IPS-15b (cell line): ENCODE data around the gene NDUFAF2.

ENCODE experiments used
- H3K27me3 ChIP-seq: one replicate; pipeline ENCODE4 v1.6.1; 2013; ENCODE audit warnings: low read length; ENCODE audit not compliant: control insufficient read depth, insufficient read depth
- H3K36me3 ChIP-seq: one replicate; pipeline ENCODE4 v1.6.1; 2013; ENCODE audit warnings: low read length; ENCODE audit not compliant: control insufficient read depth, insufficient read depth
- H3K4me1 ChIP-seq: one replicate; pipeline ENCODE4 v1.6.1; 2013; ENCODE audit warnings: mild to moderate bottlenecking, low read length; ENCODE audit not compliant: control insufficient read depth, insufficient read depth
- H3K4me3 ChIP-seq: one replicate; pipeline ENCODE4 v1.5.1; 2013; ENCODE audit warnings: low read depth, low read length
- H3K9ac ChIP-seq: one replicate; pipeline ENCODE4 v1.6.1; 2013; ENCODE audit warnings: low read depth, mild to moderate bottlenecking, low read length
- H3K9me3 ChIP-seq: one replicate; pipeline ENCODE4 v1.6.1; 2013; ENCODE audit warnings: mild to moderate bottlenecking, low read length; ENCODE audit not compliant: control insufficient read depth, insufficient read depth

Gene NDUFAF2

GRCh38 chr5:60944904-60945812 is at the start of gene NDUFAF2, which contains the start of gene ERCC8:
Gene NDUFAF2 (plus strand): TSS chr5:60945205. CDS start chr5:60945256, 51 bp downstream.
Gene ERCC8 (minus strand): TSS chr5:60945070. CDS start chr5:60945008, 62 bp downstream.
- H3K4me1 ChIP-seq: no peaks in the 10 kb centered on the region
- peaks cover 8% of the 10 kb centered on the region for H3K27me3 ChIP-seq
- H3K9me3 ChIP-seq: no peaks in the 10 kb centered on the region
- peak within 1 kb of the TSS; percentile 95 for H3K4me3 ChIP-seq
- no peaks in the 10 kb centered on the region for H3K36me3 ChIP-seq
- H3K9ac ChIP-seq: peak within 1 kb of the TSS; percentile 84

GRCh38 chr5:60896991-60897390 is 48.0 kb upstream of the NDUFAF2 start:
- no peak overlapping the region for H3K9ac ChIP-seq
- H3K9me3 ChIP-seq: no peaks in the 10 kb centered on the region
- no peaks in the 10 kb centered on the region for H3K27me3 ChIP-seq
- no peaks in the 10 kb centered on the region for H3K4me1 ChIP-seq
- no peaks in the 10 kb centered on the region for H3K36me3 ChIP-seq
- no peak overlapping the region for H3K4me3 ChIP-seq

- Histone ChIP-seq H3K9ac (no peak overlapping the region), H3K36me3 (no peaks in the 10 kb centered on the region), H3K27me3 (no peaks in the 10 kb centered on the region), H3K4me1 (peaks cover 7% of the 10 kb centered on the region), H3K4me3 (no peak overlapping the region), H3K9me3 (no peaks in the 10 kb centered on the region)
These were observed 41.6 kb upstream of the NDUFAF2 start for GRCh38 chr5:60903356-60903755.

GRCh38 chr5:60916646-60917045 is 28.4 kb upstream of the NDUFAF2 start:
- Histone ChIP-seq H3K9ac (no peak overlapping the region), H3K4me1 (no peaks in the 10 kb centered on the region), H3K4me3 (no peak overlapping the region), H3K9me3 (no peaks in the 10 kb centered on the region), H3K27me3 (no peaks in the 10 kb centered on the region), H3K36me3 (no peaks in the 10 kb centered on the region)

- no peaks in the 10 kb centered on the region for H3K27me3 ChIP-seq
- no peak overlapping the region for H3K9ac ChIP-seq
- no peaks in the 10 kb centered on the region for H3K36me3 ChIP-seq
- H3K4me3 ChIP-seq: no peak overlapping the region
- H3K4me1 ChIP-seq: no peaks in the 10 kb centered on the region
- H3K9me3 ChIP-seq: no peaks in the 10 kb centered on the region
These were observed 26.5 kb upstream of the NDUFAF2 start for GRCh38 chr5:60918466-60918865.

GRCh38 chr5:60927450-60927849 is 17.6 kb upstream of the NDUFAF2 start:
- Histone ChIP-seq H3K27me3 (no peaks in the 10 kb centered on the region), H3K4me1 (no peaks in the 10 kb centered on the region), H3K9me3 (no peaks in the 10 kb centered on the region), H3K4me3 (no peak overlapping the region), H3K9ac (no peak overlapping the region), H3K36me3 (no peaks in the 10 kb centered on the region)

- no peaks in the 10 kb centered on the region for H3K4me1 ChIP-seq
- H3K9me3 ChIP-seq: no peaks in the 10 kb centered on the region
- no peak overlapping the region for H3K9ac ChIP-seq
- H3K4me3 ChIP-seq: no peak overlapping the region
- H3K36me3 ChIP-seq: no peaks in the 10 kb centered on the region
- H3K27me3 ChIP-seq: no peaks in the 10 kb centered on the region
These were observed 16.0 kb upstream of the NDUFAF2 start for GRCh38 chr5:60929024-60929423.

GRCh38 chr5:60943624-60944023 is 1.4 kb upstream of the NDUFAF2 start:
- Histone ChIP-seq H3K9ac (no peak overlapping the region), H3K36me3 (no peaks in the 10 kb centered on the region), H3K4me1 (no peaks in the 10 kb centered on the region), H3K27me3 (peaks cover 8% of the 10 kb centered on the region), H3K9me3 (no peaks in the 10 kb centered on the region), H3K4me3 (peak overlapping the region; percentile 62)

- H3K9ac ChIP-seq: peak overlapping the region; percentile 62
- H3K9me3 ChIP-seq: no peaks in the 10 kb centered on the region
- H3K36me3 ChIP-seq: no peaks in the 10 kb centered on the region
- peak overlapping the region; percentile 95 for H3K4me3 ChIP-seq
- H3K27me3 ChIP-seq: peaks cover 8% of the 10 kb centered on the region
- H3K4me1 ChIP-seq: no peaks in the 10 kb centered on the region
These were observed 795 bp downstream of the NDUFAF2 start for GRCh38 chr5:60945813-60946187.

- Histone ChIP-seq H3K9me3 (no peaks in the 10 kb centered on the region), H3K27me3 (peaks cover 8% of the 10 kb centered on the region), H3K4me1 (no peaks in the 10 kb centered on the region), H3K9ac (no peak overlapping the region), H3K4me3 (no peak overlapping the region), H3K36me3 (no peaks in the 10 kb centered on the region)
These were observed 3.7 kb downstream of the NDUFAF2 start for GRCh38 chr5:60948738-60949137.

- H3K9ac ChIP-seq: no peak overlapping the region
- H3K27me3 ChIP-seq: no peaks in the 10 kb centered on the region
- H3K4me3 ChIP-seq: no peak overlapping the region
- H3K9me3 ChIP-seq: no peaks in the 10 kb centered on the region
- no peaks in the 10 kb centered on the region for H3K36me3 ChIP-seq
- no peaks in the 10 kb centered on the region for H3K4me1 ChIP-seq
These were observed 10.2 kb downstream of the NDUFAF2 start for GRCh38 chr5:60955239-60955638.

GRCh38 chr5:60958088-60958487 is 13.1 kb downstream of the NDUFAF2 start:
- H3K36me3 ChIP-seq: no peaks in the 10 kb centered on the region
- H3K9ac ChIP-seq: no peak overlapping the region
- H3K9me3 ChIP-seq: no peaks in the 10 kb centered on the region
- H3K27me3 ChIP-seq: no peaks in the 10 kb centered on the region
- no peaks in the 10 kb centered on the region for H3K4me1 ChIP-seq
- no peak overlapping the region for H3K4me3 ChIP-seq
